Right lobe of liver (tissue), 4 donors: Measurements from ENCODE around the gene DNTTIP2.

Experiments
- POLR2A ChIP-seq: fragments of 450-650 bp; IDR thresholded peaks from one replicate; pipeline ENCODE4 v1.6.1; 2017; ENCODE audit warnings: antibody characterized with exemption, mild to moderate bottlenecking
- TF ChIP-seq, protein P1 (sequence below), 4 donors: fragments of 200-600 bp in 3 of 4; fragments of 450-650 bp in 1 of 4; IDR thresholded peaks; one replicate each; pipeline versions ENCODE4 v1.5.1 to v1.8.0; 2016 to 2022; ENCODE audit warnings: antibody characterized with exemption in 4 of 4, mild to moderate bottlenecking in 2 of 4
- donor health status: DM: no; HTN: no; CAD: no.
- donor health status: DM: no; HTN: no; CAD: no.
- donor health status: DM: no; HTN: yes; CAD: no.

GRCh38 chr1:93853940-93854339, 25.1 kb downstream of the DNTTIP2 start:
- TF ChIP-seq, protein P1, sequence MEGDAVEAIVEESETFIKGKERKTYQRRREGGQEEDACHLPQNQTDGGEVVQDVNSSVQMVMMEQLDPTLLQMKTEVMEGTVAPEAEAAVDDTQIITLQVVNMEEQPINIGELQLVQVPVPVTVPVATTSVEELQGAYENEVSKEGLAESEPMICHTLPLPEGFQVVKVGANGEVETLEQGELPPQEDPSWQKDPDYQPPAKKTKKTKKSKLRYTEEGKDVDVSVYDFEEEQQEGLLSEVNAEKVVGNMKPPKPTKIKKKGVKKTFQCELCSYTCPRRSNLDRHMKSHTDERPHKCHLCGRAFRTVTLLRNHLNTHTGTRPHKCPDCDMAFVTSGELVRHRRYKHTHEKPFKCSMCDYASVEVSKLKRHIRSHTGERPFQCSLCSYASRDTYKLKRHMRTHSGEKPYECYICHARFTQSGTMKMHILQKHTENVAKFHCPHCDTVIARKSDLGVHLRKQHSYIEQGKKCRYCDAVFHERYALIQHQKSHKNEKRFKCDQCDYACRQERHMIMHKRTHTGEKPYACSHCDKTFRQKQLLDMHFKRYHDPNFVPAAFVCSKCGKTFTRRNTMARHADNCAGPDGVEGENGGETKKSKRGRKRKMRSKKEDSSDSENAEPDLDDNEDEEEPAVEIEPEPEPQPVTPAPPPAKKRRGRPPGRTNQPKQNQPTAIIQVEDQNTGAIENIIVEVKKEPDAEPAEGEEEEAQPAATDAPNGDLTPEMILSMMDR (IDR thresholded peaks at IDR 0.05) = no peak
- no peak for TF ChIP-seq POLR2A
